Dermis blood vessel endothelial cell (primary cell): ENCODE data around the gene PATJ. TPM values are rescaled to one million over a fixed set of nuclear protein-coding genes. Genes with fewer than 3 reads are reported as not detected.

Source experiments
- DNase-seq: peaks from one replicate; pipeline ENCODE4 v3.0.0; 2010
- total RNA-seq: library from RNA; depleted of rRNA; stranded (reverse); fragments of >200 nt; gene quantifications from 2 replicates; pipeline ENCODE4 v1.2.3, GENCODE V29; 2014

Gene PATJ
- total RNA-seq, 1 donor from 2014 or later = 5.4 TPM

DNA sequence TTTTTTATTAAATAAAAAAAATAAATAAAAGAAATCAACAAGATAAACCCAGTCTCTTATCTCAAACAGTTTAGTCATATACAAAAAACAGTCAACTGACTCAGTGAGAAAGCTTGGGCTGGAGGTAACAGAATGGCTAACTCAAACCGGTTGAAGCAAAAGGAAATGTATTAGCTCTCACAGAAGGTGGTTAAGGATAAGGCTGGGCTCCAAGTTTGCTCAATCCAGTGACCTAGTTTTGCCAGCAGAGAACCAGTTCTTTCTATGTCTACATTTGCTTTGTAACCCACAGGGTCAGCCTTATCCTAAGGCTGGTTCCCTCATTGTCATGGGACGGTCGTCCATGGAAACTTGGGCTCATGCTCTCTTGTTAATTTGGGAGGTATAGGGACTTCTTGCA, 307.9 kb downstream of the PATJ start:
- no peak for DNase-seq

- DNase-seq = no peak
Measured at GRCh38 chr1:62052946-62053345, 310.7 kb downstream of the PATJ start.

DNA sequence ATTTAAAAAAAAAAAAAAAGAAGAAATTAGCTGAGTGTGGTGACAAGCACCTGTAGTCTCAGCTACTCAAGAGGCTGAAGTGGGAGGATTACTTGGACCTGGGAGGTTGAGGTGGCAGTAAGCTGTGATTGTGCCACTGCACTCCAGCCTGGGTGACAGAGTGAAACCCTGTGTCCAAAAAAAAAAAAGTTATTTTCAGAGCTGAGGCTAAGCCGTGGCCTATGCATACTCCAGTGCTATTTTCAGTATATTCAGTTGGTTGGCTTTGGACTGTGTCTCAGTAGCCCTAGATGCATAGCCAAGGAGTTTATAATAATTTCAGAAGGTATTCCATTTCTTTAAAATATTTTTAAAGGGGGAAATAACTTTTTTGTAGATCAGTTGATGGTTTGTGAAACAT, 311.9 kb downstream of the PATJ start:
- DNase-seq = no peak

- DNase-seq = no peak
Measured at GRCh38 chr1:62057230-62057629, 314.9 kb downstream of the PATJ start.

DNA sequence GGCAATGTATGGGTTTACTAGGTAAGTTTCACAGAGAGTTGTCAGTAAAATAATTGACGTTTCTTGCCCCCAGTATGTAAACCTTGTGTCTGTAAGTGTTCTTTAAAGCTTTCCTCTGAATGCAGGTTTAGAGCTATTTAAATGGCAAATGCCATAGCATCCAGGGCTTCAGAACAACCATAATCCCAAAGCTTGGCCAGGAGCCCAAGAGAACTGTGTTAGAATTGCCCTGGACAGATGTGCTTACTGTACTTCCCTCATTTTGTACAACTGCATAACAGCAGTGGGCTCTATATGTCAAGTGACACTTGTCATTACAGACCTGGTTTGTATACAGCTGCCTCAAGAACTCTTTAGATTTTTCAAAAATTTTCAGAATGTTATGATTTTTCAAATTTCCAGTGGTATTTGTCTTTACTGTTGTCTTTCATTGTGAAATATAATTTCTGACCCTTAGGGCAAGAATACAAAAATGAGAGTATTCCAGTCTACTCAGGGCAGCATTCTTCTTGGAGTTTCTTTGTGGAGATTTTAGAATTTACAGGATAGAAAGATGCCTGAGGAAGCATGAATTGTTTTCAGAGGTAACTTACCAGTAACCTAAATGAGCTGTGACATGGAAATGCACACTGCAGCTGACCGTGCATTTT, 315.5 kb downstream of the PATJ start:
- no peak for DNase-seq

GRCh38 chr1:62058956-62059355, 316.7 kb downstream of the PATJ start:
- no peak for DNase-seq

- no peak for DNase-seq
Measured at GRCh38 chr1:62062087-62062486, 319.8 kb downstream of the PATJ start.

DNA sequence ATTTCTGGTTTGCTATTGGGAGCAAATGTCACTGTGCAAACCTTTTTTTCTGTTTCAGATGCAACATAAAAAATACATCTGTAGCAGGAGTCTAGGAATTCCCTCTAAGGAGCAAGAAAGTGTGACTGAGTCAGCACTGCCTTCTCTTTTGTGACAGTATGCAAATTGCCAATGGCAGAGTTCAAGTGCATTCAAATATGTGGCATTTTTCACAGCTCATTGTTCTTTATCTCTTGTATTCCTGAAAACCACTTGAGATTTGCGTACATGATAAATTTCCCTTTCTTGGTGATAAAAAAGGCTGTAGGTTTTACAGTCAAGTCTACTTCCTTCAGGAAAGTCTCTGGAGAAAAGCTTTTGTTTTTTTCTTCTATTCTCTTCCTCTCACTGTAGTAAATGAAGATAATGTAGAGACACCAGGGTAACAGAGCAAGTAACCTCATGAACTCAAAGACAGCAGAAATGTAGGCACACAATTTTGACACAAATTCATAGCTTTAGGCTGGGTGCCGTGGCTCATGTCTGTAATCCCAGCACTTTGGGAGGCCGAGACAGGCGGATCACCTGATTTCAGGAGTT, 322.6 kb downstream of the PATJ start:
- DNase-seq = no peak

DNA sequence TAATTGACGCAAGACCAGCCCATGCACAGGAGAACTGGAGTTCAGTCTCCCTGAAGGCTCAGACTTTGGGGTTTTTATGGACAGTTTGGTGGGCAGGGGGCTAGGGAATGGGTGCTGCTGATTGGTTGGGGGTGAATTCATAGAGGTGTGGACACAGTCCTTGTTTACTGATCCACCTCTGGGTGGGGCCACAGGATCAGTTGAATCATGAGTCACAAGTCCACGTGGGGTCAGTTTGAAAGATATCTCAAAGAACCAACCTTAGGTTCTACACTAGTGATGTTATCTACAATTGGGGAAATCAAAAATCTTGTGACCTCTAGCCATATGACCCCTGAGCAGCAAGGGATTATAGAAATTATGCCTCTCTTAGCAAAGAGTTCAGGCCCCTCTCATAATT, 324.4 kb downstream of the PATJ start:
- DNase-seq = no peak

DNA sequence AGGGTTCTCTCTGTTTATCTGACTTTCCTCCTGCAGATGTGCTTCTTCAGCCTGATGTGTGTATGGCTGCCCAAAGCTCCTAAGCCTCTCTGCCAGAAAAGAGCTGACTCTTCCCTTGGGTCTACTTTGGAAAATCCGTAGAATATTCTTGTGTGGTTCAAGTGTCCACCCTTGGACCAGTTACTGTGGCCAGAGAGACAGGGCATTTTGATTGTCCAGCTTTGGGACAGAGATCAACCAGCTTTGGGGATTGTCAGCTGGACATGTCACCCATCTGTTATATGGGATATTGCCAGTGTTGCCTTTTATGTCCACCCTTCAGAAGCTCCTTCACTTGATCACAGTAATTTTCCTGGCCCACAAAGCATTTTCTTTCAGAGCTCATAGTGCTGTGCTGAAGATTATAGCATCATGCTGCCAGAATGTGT, 326.1 kb downstream of the PATJ start:
- no peak for DNase-seq

DNA sequence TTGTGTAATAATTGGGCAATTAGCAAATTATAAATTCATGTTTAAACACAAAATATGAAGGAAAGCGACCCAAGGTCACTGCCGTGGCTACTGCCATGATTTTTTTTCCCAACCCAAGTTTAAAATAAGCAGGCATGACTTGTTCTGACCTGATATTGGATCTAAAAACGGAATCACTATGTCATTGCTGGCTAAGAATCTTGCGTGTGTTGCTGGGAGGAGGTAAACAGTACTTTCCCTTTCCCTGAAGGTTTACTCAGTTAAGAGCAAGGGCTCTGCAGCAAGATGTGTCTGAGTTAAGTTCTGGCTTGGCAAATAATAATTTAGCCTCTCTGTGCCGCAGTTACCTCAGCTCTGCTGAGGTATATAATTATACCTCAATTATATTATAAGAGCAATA, 326.7 kb downstream of the PATJ start:
- DNase-seq = no peak

- peak; percentile 44 for DNase-seq
Measured at GRCh38 chr1:62070384-62071011, 328.2 kb downstream of the PATJ start.

DNA sequence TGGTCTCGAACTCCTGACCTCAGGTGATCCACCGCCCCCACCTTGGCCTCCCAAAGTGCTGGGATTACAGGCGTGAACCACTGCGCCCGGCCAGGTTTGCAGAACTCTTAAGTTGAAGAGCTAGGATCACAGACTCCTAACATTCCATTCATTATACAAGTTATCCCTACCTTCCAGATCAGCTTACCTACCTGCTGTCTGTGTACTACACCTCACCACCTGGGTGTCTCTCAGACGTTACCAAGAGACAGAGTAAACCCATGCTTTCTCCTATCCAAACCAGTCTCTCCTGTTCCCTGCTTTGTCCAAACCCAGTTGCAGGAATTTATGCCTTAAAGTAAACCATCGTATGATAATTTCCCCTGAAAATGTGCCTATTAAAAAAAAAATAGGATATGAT, 329.4 kb downstream of the PATJ start:
- no peak for DNase-seq

DNA sequence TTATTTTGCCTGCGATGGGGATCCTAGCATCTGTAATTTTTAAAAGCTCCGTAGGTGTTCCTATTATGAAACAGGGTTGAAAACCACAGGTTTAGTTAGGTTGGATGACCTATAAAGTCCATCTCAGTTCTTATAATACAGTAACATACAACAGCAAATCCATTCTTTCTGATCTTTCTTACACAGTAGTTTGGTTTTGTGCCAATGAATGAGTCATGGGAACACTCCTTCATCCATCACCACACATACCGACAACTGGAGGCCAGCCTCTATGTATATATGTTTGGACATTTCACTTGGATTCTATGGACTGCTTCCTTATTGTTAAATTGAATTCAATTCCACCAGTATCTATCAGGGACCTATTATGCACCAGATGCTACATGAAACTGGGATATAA, 334.0 kb downstream of the PATJ start:
- DNase-seq = peak; percentile 76

DNA sequence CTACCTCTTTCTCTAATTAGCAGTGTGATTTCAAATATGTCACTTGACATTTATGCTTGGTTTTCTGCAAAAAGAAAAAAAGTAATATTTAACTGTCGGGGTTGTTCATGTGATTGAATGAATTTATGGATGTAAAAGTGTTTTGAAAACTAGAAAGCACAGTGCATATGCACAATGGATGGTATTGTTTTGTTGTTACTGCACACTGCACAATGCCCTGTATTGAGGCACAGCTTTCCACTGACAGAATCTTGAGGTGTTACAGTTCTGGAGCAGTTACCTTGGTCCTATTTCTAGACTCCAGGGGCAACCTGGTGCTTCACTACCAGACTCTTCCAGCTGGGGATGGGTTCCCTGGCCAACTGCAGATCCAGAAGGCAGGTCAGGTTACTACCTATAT, 335.5 kb downstream of the PATJ start:
- no peak for DNase-seq

- peak; percentile 70 for DNase-seq
Measured at GRCh38 chr1:62082456-62083363, 340.4 kb downstream of the PATJ start.

DNA sequence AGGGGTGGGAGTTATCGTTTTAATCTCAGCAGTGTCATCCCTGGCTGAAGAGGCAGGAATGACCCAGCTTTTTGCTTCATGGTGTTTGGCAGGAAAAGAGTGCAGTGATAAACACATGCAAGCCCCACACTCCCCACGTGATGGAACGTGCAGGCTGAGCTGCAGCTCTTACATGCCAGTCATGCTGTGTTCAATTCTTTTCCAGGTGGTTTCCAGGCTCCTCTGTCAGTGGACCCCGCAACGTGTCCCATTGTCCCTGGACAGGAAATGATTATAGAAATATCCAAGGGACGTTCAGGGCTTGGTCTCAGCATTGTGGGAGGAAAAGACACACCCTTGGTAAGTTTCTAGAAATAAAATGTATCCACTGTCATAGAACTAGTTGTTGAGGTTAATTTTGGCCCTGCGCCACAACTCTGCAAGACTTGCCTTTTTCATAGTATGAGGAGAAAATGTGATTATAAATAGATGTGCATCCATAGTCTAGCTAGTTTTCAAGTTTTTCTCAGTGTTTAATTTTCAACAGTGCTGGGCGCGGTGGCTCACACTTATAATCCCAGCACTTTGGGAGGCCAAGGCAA, 342.1 kb downstream of the PATJ start:
- peak; percentile 22 for DNase-seq

DNA sequence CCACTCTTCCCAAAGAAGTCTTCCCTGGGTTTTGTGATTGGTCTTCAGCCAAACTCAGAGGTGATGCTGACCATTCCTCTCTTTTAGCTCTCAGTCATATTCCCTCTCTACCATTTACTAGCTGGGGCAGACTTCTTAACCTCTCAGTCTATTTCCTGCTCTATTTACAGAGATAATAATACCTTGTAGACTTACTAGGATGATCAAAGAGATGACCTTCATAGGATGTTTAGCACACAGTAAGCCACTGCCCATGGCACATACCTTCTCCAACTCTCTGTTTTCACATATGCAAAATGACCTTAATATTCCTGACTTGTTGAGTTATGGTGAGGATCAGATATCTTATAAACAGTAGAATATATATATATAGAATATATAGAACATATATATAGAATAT, 346.2 kb downstream of the PATJ start:
- no peak for DNase-seq

DNA sequence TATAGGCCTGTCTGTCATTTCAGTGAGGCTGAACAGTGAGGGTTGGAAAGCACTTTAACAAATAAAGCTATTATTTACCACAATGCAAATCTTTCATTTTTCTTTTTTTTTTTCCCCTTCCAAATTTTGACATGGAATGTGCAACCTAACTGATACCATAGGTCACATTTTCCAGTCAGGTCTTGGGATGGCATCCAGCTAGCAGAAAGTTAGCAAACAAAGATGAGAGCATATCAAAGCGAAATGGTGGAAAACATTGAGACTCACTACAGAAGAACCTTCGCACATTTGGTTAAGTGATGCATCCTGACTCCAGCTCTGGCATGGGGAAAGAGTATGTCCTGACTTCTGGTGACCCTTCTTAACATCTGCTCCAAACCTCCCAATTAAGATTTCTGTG, 347.3 kb downstream of the PATJ start:
- DNase-seq = no peak

DNA sequence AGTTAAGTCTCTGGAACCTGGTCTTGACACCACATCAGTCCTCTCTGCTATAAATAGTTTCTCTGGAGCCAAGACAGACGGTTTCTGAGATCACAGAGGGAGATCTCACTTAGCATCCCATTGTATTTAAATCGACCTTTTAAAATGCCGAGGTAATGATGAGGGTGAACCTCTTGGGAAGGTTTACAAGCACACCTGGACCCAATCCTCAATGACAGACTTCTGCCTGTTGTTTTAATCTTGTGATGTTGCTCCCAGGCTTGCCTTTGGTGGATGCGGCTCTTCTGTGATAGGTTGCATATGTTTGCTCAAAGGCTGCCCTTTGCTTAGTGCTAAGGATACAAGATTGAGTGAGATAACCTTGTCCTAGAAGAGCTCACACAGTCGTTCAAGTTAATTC, 347.7 kb downstream of the PATJ start:
- no peak for DNase-seq

DNA sequence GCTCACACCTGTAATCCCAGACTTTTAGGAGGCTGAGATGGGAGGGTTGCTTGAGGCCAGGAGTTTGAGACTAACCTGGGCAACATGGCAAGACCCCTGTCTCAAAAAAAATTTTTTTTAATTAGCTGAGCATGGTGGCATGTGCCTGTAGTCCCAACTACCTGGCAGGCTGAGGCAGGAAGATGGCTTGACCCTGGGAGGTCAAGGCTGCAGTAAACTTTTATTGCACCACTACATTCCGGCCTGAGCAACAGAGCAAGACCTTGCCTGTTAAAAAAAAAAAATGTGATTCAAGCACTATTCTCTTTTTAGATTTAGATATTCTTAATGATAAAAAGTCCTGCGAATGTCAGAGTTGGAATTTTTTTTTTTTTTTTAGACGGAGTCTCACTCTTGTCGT, 349.8 kb downstream of the PATJ start:
- no peak for DNase-seq

GRCh38 chr1:62093261-62093660, 351.0 kb downstream of the PATJ start:
- DNase-seq = no peak

DNA sequence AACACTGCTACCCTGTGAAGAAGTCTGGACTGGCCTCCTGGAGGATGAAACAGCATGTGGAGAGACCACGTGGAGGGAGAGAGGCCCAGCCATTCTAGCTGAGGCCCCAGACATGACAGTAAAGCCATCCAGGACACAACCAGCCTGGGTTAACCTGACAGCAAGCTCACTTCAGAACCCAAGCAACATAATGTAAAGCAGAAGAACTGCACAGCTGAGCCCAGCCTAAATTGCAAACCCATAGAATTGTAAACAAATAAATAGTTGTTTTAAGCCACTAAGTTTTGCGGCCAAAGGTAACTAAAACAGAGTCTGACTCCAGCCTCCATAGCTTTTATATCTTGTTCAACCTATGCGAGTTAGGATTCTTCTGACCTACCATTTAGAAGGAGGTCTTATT, 355.2 kb downstream of the PATJ start:
- no peak for DNase-seq
